HG03097 (cell line): ENCODE measurements around the gene PCDHGC5.

Source experiments
- ATAC-seq: cut with Tn5 transposase; IDR thresholded peaks from one replicate; pipeline ENCODE4 v1.9.1; 2021; ENCODE audit not compliant: unreplicated experiment, low FRiP score

PCDHGC5 gene

GRCh38 chr5:141488591-141489561 is at the start of gene PCDHGC5:
TSS of gene PCDHGC5 (plus strand) at chr5:141489081. CDS start at chr5:141489241, 160 bp downstream.
- no peak for ATAC-seq

- ATAC-seq: no peak
Observed at GRCh38 chr5:141439411-141440141, 49.3 kb upstream of the PCDHGC5 start.

GRCh38 chr5:141440341-141440740 is 48.5 kb upstream of the PCDHGC5 start:
- no peak for ATAC-seq

GRCh38 chr5:141441571-141442170 is 47.2 kb upstream of the PCDHGC5 start:
- no peak for ATAC-seq

GRCh38 chr5:141465351-141465750 is 23.5 kb upstream of the PCDHGC5 start:
- ATAC-seq: no peak

GRCh38 chr5:141475625-141476131 is 13.2 kb upstream of the PCDHGC5 start, which contains the start of gene PCDHGC3:
TSS of gene PCDHGC3 (plus strand) at chr5:141475966. CDS start at chr5:141476117, 151 bp downstream.
- peak; percentile 97 for ATAC-seq

GRCh38 chr5:141476132-141476911 is 12.6 kb upstream of the PCDHGC5 start:
- ATAC-seq: peak; percentile 26

GRCh38 chr5:141477044-141477575 is 11.8 kb upstream of the PCDHGC5 start:
- no peak for ATAC-seq

- no peak for ATAC-seq
Observed at GRCh38 chr5:141477815-141478214, 11.1 kb upstream of the PCDHGC5 start.

GRCh38 chr5:141478321-141478945 is 10.4 kb upstream of the PCDHGC5 start:
- ATAC-seq: no peak

GRCh38 chr5:141479776-141480175 is 9.1 kb upstream of the PCDHGC5 start:
- no peak for ATAC-seq

GRCh38 chr5:141483902-141484301 is 5.0 kb upstream of the PCDHGC5 start:
- ATAC-seq: no peak

GRCh38 chr5:141484310-141484640 is 4.6 kb upstream of the PCDHGC5 start:
- no peak for ATAC-seq

- no peak for ATAC-seq
Observed at GRCh38 chr5:141484641-141485311, 4.1 kb upstream of the PCDHGC5 start, which contains the start of gene PCDHGC4. TSS of gene PCDHGC4 (plus strand) at chr5:141485030. CDS start at chr5:141485174, 144 bp downstream.

GRCh38 chr5:141485321-141486055 is 3.4 kb upstream of the PCDHGC5 start:
- ATAC-seq: no peak

- ATAC-seq: no peak
Observed at GRCh38 chr5:141486091-141486490, 2.8 kb upstream of the PCDHGC5 start.

GRCh38 chr5:141487131-141487530 is 1.8 kb upstream of the PCDHGC5 start:
- no peak for ATAC-seq

GRCh38 chr5:141489841-141490240 is 960 bp downstream of the PCDHGC5 start:
- ATAC-seq: no peak
